NCI-H2107 treated with DMSO at 0.1 percent for 48 hours (cell line): ENCODE measurements around the gene CDC34.

Source experiments
- DNase-seq: peaks from one replicate; lab custom pipeline; 2025; ENCODE audit not compliant: unreplicated experiment; lab: John Stamatoyannopoulos, UW

CDC34 gene

DNA sequence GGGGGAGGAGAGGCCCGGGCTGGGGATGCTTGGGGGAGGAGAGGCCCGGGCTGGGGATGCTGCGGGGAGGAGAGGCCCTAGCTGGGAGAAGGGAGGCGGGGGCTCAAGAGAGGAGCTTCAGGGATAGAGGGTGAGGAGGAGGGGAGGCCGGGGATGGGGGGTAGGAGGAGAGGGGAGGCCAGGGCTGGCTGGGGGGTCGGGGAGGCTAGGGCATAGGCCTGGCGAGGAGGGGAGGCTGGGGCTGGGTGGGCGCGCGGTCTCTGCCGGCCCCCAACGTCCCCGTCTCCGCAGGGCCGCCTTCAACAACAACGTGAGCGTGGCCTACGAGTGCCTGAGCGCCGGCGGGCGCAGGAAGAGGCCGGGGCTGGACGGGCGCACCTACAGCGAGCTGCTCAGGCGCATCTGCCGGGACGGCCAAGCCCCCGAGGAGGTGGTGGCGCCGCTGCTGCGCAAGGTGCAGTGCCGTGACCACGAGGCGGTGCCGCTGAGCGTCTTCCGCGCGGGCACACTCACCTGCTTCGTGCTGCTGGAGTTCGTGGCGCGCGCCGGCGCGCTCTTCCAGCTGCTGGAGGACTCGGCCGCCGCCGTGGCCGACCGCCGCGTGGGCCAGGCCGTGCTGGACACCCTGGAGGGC, 12.8 kb upstream of the CDC34 start:
- no peak for DNase-seq

DNA sequence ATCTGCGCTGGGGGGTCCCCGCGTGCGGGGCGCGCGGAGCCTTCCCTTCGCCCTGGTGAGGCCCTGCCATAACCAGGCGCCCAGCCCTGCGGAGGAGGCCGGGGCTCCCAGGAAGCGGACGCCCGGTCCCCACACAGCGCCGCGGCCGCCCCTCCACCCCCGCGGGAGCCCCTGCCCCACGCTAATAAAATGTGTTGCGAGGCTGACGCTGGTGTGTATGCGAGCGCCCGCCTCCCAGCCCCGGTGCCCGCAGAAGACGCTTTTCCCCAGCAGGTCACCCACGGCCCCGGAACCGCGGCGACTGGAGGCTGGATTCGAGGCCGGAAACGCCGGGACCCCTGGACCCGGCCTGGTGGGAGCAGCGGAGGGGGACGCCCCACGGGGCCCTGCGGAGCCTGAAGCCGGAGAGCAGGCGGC, 12.1 kb upstream of the CDC34 start:
- DNase-seq, result no peak

GRCh38 chr19:522726-523125, 8.8 kb upstream of the CDC34 start:
- DNase-seq, result no peak

DNA sequence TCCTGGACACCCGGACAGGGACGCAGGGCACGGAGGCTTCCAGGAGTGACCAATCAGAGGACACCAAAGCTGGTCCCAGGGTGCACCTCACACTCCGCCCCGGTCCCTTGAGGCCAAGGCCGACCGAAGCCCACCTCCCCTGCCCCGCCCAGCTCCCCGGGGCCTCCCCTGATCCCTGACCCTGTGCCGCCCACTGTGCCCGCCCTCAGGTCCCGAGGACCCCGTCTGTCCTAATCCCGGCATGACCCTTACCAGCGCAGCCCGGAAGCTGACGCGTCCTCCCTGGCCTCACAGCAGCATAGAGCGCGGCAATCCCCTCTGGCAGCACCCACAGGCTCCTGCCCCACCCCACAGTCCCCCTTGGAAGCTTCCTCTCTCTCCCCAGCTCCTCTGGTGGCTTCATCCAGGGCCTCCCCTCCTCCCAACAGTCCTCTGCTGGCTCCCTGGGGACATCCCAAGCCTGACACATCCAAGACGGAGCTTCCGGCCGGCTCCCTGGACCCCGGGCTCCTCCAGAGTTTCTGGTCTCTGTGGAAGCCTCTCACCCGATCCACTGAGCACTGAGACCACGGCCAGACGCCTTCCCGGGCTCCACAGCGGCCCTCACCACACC, 7.4 kb upstream of the CDC34 start:
- peak; percentile 8 for DNase-seq

DNA sequence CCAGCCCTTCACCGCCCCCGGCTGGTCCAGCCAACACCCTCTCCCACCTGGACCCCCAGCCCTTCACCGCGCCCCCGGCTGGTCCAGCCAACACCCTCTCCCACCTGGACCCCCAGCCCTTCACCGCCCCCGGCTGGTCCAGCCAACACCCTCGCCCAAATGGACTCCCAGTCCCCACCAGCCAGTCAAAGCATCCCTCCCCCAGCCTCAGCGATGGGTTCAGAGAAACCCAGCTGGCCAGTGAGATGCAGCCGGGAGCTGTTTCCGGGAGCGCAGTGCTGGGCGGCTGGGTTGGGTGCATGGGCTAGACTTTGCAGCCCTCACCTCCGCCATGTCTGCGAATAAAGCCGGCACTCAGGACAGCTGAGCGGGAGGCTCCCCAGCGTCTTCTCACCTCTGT, 6.5 kb upstream of the CDC34 start:
- DNase-seq, result no peak

- DNase-seq, result no peak
Measured at GRCh38 chr19:525857-526419, 5.6 kb upstream of the CDC34 start.

GRCh38 chr19:530134-531008, 1.2 kb upstream of the CDC34 start:
- DNase-seq, result no peak

GRCh38 chr19:531009-531752, 379 bp upstream of the CDC34 start:
- DNase-seq, result peak; percentile 53

- peak; percentile 17 for DNase-seq
Measured at GRCh38 chr19:532561-533363, 1.2 kb downstream of the CDC34 start.

DNA sequence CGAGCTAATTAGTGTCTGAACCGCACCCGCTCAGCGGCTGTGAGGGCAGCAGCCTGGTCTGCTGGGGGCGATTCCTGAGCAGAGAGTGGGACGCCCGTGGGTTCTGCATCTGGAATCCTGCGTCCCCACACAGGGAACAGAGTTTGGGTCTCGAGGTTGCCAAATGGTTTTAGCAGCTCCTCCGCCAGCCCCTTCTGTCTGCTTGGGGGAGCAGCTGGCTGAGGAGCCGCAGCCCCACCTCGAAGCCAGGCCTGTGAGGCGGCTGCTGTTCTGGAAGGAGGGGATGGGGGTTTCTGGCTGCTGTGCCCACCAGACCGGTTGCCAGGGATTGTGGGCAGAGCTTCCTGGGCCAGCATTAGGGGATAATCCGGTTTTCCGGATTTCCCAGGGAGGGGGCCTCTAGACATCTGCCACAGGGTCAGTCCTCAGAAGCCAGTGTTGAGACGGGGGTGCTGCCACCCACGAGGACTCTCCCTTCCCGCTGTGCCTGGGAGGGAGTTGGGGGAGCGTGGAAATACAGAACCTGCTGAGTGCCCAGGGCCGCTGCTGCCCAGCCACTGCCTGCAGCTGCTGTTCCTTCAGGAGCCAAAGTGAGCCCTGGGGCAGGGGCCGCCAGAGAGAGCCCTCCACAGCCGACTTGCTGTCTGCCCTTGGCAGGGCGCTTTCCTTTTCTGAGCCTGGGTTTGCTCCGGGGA, 2.0 kb downstream of the CDC34 start:
- no peak for DNase-seq

DNA sequence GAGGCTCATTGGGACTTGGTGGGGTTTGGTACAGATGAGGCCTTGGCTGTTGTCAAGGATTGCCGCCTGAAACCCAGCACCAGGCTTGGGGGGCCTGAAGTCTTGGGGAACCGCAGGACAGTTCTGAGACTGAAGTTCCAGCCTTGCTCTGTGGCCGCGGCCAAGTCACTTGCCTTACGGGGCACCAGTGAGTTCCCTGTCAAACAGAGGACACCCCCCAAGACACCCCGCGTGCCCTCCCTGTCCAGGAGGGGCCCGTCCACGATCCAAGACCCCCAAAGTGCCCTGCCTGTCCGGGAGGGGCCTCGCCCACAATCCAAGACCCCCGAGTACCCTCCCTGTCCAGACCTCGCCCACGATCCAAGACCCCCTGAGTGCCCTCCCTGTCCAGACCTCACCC, 2.5 kb downstream of the CDC34 start:
- DNase-seq, result no peak

- DNase-seq, result no peak
Measured at GRCh38 chr19:535017-535835, 3.7 kb downstream of the CDC34 start.

GRCh38 chr19:536031-536880, 4.7 kb downstream of the CDC34 start:
- DNase-seq, result no peak

DNA sequence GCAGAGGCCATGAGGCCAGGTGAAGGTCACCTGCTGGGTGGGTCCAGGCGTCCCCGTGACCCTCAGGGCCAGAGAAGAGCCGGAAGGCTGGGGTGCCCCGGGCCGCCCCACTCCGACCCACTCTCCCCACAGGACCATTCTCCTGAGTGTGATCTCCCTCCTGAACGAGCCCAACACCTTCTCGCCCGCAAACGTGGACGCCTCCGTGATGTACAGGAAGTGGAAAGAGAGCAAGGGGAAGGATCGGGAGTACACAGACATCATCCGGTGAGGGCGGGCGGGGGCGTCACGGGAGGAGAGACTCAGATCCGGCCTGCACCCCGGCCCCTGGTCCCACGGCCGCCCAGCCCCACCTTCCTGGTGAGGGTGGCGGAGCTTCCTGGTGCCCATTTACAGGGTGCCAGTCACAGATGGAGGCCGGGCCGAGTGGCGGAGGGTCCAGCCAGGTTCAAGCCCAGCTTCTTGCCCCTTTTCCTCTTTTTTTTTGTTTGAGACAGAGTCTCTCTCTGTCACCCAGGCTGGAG, 5.4 kb downstream of the CDC34 start:
- no peak for DNase-seq

DNA sequence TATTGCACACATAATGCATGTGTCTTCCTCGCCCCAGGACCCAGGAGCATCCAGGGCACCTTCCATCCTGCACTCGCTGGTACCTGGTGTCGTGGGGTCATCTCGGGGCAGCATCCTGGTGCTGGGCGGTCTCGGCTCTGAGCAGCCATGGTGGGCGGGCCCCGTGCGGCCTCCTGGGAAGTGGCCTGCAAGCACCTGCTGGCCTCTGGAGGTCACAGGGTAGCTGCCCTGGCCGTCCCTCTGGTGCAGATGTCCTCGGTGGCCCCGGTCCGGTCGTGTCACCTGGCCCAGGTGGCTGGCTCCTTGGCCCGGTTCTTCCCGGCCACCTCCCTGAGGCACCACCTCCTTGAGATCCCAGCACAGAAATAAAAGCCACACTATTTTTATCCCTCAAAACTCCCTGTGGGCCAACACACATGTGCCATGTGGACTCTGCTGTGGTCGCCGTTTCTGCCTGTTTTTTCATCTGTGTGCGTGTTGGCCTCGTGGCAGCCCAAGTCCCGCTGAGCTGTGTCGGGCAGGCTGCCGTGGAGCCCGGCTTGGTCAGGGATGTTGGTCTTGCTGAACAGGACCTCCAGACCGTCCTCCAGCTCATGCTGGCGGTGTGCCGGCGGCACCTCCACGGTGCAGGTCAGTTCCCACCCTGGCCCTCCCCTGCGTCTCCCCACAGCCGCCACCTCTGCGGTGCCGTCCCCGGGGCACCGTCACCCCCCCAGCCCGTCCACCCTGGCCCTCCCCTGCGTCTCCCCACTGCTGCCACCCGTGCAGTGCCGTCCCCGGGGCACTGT, 7.3 kb downstream of the CDC34 start:
- no peak for DNase-seq

GRCh38 chr19:539429-540030, 8.0 kb downstream of the CDC34 start:
- DNase-seq, result no peak
